IMR-90 (cell line): Measurements from ENCODE around the gene TSG101. TPM values are rescaled to one million over a fixed set of nuclear protein-coding genes. Genes with fewer than 3 reads are reported as not detected.

ENCODE experiments used
- ATAC-seq: fragments of 200-7000 bp; cut with Tn5 transposase; 2 replicates; pipeline ENCODE4 v1.9.1; 2020; ENCODE audit warnings: low read depth, mild to moderate bottlenecking, moderate library complexity
- Bru-seq: library from RNA; stranded (reverse); fragments of 400-500 nt; gene quantifications from one replicate; lab custom pipeline; 2021; lab: Mats Ljungman, UMichigan
- BruChase-seq, 2 experiments: library from RNA; stranded (reverse); fragments of 400-500 nt; gene quantifications; one replicate each; lab custom pipeline; 2021; lab: Mats Ljungman, UMichigan
- BruUV-seq: library from RNA; stranded (reverse); fragments of 400-500 nt; replicated peaks from 2 replicates; lab custom pipeline; 2021; lab: Mats Ljungman, UMichigan
- CTCF ChIA-PET: fragments of 300-600 bp; formaldehyde crosslinking; extraction: SDS; loops from one replicate; lab custom pipeline; 2021; ENCODE audit warnings: antibody characterized with exemption; lab: Yijun Ruan, JAX
- POLR2A ChIA-PET: fragments of 300-600 bp; sonication (Branson Sonifier 250); formaldehyde crosslinking; loops from one replicate; lab custom pipeline; 2022; ENCODE audit warnings: antibody characterized with exemption; ENCODE audit not compliant: unreplicated experiment; lab: Charles Lee
- DNase-seq: peaks from one replicate; pipeline ENCODE4 v3.0.0; 2013
- H2AFZ ChIP-seq: replicated peaks from 2 replicates; pipeline ENCODE3; 2013; ENCODE audit warnings: low read length, mild to moderate bottlenecking; ENCODE audit not compliant: poor library complexity
- H2AK5ac ChIP-seq: 2 replicates; pipeline ENCODE4 v1.6.1; 2013; ENCODE audit warnings: low read depth, low read length, inconsistent platforms
- H2AK9ac ChIP-seq: replicated peaks from 2 replicates; pipeline ENCODE3; 2013; ENCODE audit warnings: mild to moderate bottlenecking, low read depth, low read length, moderate library complexity; ENCODE audit not compliant: poor library complexity
- H2BK120ac ChIP-seq: 2 replicates; pipeline ENCODE4 v1.6.1; 2013; ENCODE audit warnings: low read depth, low read length, inconsistent platforms
- H2BK15ac ChIP-seq: 3 replicates; pipeline ENCODE4 v1.6.1; 2013; ENCODE audit warnings: low read depth, low read length, inconsistent platforms
- H2BK20ac ChIP-seq: 2 replicates; pipeline ENCODE4 v1.6.1; 2013; ENCODE audit warnings: low read depth, mild to moderate bottlenecking, inconsistent platforms, low read length, moderate library complexity
- H2BK5ac ChIP-seq: 2 replicates; pipeline ENCODE4 v1.6.1; 2013; ENCODE audit warnings: mild to moderate bottlenecking, low read depth, low read length, inconsistent platforms; ENCODE audit not compliant: poor library complexity, severe bottlenecking
- H3K14ac ChIP-seq: replicated peaks from 2 replicates; pipeline ENCODE4 v1.6.1; 2013; ENCODE audit warnings: low read depth, low read length, inconsistent platforms
- H3K18ac ChIP-seq: 2 replicates; pipeline ENCODE4 v1.6.1; 2013; ENCODE audit warnings: low read depth, low read length, control low read depth
- H3K23ac ChIP-seq: 2 replicates; pipeline ENCODE4 v1.6.1; 2013; ENCODE audit warnings: low read depth, low read length, inconsistent platforms
- H3K27ac ChIP-seq: 2 replicates; pipeline ENCODE4 v1.5.1; 2013; ENCODE audit warnings: mild to moderate bottlenecking, control low read depth, low read length; ENCODE audit not compliant: insufficient read depth
- H3K27me3 ChIP-seq: 2 replicates; pipeline ENCODE4 v1.6.1; 2013; ENCODE audit warnings: low read length; ENCODE audit not compliant: control insufficient read depth, insufficient read depth
- H3K36me3 ChIP-seq: 2 replicates; pipeline ENCODE4 v1.6.1; 2013; ENCODE audit warnings: low read length, mixed read lengths; ENCODE audit not compliant: control insufficient read depth, insufficient read depth
- H3K4ac ChIP-seq: 2 replicates; pipeline ENCODE4 v1.6.1; 2013; ENCODE audit warnings: low read depth, low read length, inconsistent platforms
- H3K4me1 ChIP-seq: 2 replicates; pipeline ENCODE4 v1.6.1; 2013; ENCODE audit warnings: low read length, mixed read lengths; ENCODE audit not compliant: control insufficient read depth, insufficient read depth
- H3K4me2 ChIP-seq: 2 replicates; pipeline ENCODE4 v1.6.1; 2013; ENCODE audit warnings: low read depth, mild to moderate bottlenecking, control low read depth, low read length, moderate library complexity
- H3K4me3 ChIP-seq: 2 replicates; pipeline ENCODE4 v1.5.1; 2013; ENCODE audit warnings: low read depth, mild to moderate bottlenecking, control low read depth, low read length, moderate library complexity; ENCODE audit not compliant: insufficient read depth
- H3K56ac ChIP-seq: 2 replicates; pipeline ENCODE4 v1.6.1; 2013; ENCODE audit warnings: low read length, inconsistent platforms; ENCODE audit not compliant: insufficient read depth; ENCODE audit errors: extremely low read depth
- H3K79me1 ChIP-seq, 2 experiments: 2 replicates each; pipeline ENCODE4 v1.6.1; 2013; ENCODE audit warnings: low read length in 2 of 2, inconsistent platforms in 1 of 2, low read depth in 1 of 2
- H3K9ac ChIP-seq: 2 replicates; pipeline ENCODE4 v1.6.1; 2013; ENCODE audit warnings: low read depth, low read length, control low read depth
- H3K9me1 ChIP-seq: 2 replicates; pipeline ENCODE4 v1.6.1; 2013; ENCODE audit warnings: low read length, inconsistent platforms; ENCODE audit not compliant: insufficient read depth
- H3K9me3 ChIP-seq: 2 replicates; pipeline ENCODE4 v1.6.1; 2013; ENCODE audit warnings: low read length; ENCODE audit not compliant: control insufficient read depth, insufficient read depth
- H4K20me1 ChIP-seq: 2 replicates; pipeline ENCODE4 v1.6.1; 2013; ENCODE audit warnings: low read length, inconsistent platforms; ENCODE audit not compliant: insufficient read depth
- H4K5ac ChIP-seq: 2 replicates; pipeline ENCODE4 v1.6.1; 2013; ENCODE audit warnings: mild to moderate bottlenecking, low read depth, low read length, control low read depth
- H4K8ac ChIP-seq, 2 experiments: 2 replicates each; pipeline ENCODE4 v1.6.1; 2013; ENCODE audit warnings: low read depth in 2 of 2, low read length in 2 of 2, control low read depth in 1 of 2, inconsistent platforms in 1 of 2
- H4K91ac ChIP-seq: 2 replicates; pipeline ENCODE4 v1.6.1; 2013; ENCODE audit warnings: low read depth, low read length, inconsistent platforms; ENCODE audit not compliant: insufficient read depth
- CTCF ChIP-seq: conservative IDR thresholded peaks from 2 replicates; pipeline ENCODE4 v1.5.1; 2012; ENCODE audit warnings: mild to moderate bottlenecking, low read depth, low read length, improper control_type of control experiment
- MAZ ChIP-seq: IDR thresholded peaks from 2 replicates; pipeline ENCODE4 v1.6.1; 2012; ENCODE audit warnings: low read depth, mild to moderate bottlenecking, low read length, improper control_type of control experiment, moderate library complexity, borderline replicate concordance
- MXI1 ChIP-seq: IDR thresholded peaks from 2 replicates; pipeline ENCODE4 v1.6.1; 2012; ENCODE audit warnings: low read depth, mild to moderate bottlenecking, low read length, moderate library complexity, borderline replicate concordance
- POLR2A ChIP-seq: IDR thresholded peaks from 2 replicates; pipeline ENCODE4 v1.6.1; 2012; ENCODE audit warnings: mild to moderate bottlenecking, low read depth, low read length
- RCOR1 ChIP-seq: IDR thresholded peaks from 2 replicates; pipeline ENCODE4 v1.6.1; 2012; ENCODE audit warnings: mild to moderate bottlenecking, low read length, improper control_type of control experiment; ENCODE audit not compliant: insufficient replicate concordance
- SMC3 ChIP-seq: fragments of 150-350 bp; IDR thresholded peaks from 2 replicates; pipeline ENCODE4 v1.6.1; 2016; ENCODE audit warnings: low read depth, mild to moderate bottlenecking, antibody characterized with exemption, low read length, moderate library complexity
- WGBS, 2 experiments: methylation state at CpG; one replicate each; pipeline versions ENCODE4 v1.1.5 to v1.1.7; 2013; ENCODE audit warnings: missing lambda C conversion rate in 2 of 2; ENCODE audit not compliant: insufficient read length in 1 of 2; ENCODE audit errors: extremely low coverage in 2 of 2; 5-methylcytosine and 5-hydroxymethylcytosine counted together
- dilution Hi-C: fragments of 300-500 bp; cut with HindIII; formaldehyde crosslinking; loops from one replicate; pipeline ENCODE4 v1.14.3; 2018; ENCODE audit warnings: low sequenced_read_pairs; ENCODE audit not compliant: unreplicated experiment
- in situ Hi-C: fragments of 300-500 bp; cut with MboI; formaldehyde crosslinking; loops from 3 replicates; pipeline ENCODE4 v1.14.3; 2019; ENCODE audit warnings: low sequenced_read_pairs, inconsistent platforms, mixed read lengths
- intact Hi-C: fragments of 100-400 bp; cut with micrococcal nuclease; formaldehyde crosslinking; loops from 2 replicates; pipeline ENCODE4 v1.10.0; 2022
- long read RNA-seq: library from polyadenylated mRNA; unstranded; transcript quantifications from one replicate; pipeline ENCODE4 v2.0.0, GENCODE V29; 2021; ENCODE audit not compliant: unreplicated experiment
- polyA plus RNA-seq, 3 experiments: library from polyadenylated mRNA; depleted of rRNA; stranded (reverse); fragments of >200 nt; gene quantifications; 2 replicates each; pipeline ENCODE4 v1.2.3, GENCODE V29; 2012; ENCODE audit warnings: low replicate concordance in 1 of 3
- total RNA-seq: library from RNA; depleted of rRNA; stranded (reverse); fragments of >200 nt; gene quantifications from 2 replicates; pipeline ENCODE4 v1.2.3, GENCODE V29; 2012; rRNA removed

TSG101 gene
- 67.4 and 76.4 TPM in 2 replicates for total RNA-seq
- polyA plus RNA-seq (2012; rRNA removed), result 108 and 113 TPM in 2 replicates
- polyA plus RNA-seq (2012; cell fraction: cytosol; rRNA removed), result 120 and 131 TPM in 2 replicates
- polyA plus RNA-seq (2012; cell fraction: nucleus; rRNA removed; ENCODE audit: low replicate concordance), result 40.3 and 67.1 TPM in 2 replicates
- Bru-seq, nascent RNA, result percentile 82 among the genes with signal in this experiment
- percentile 76 among the genes with signal in this experiment for BruChase-seq, experiment 1, labeled RNA remaining after a 6-hour chase
- BruChase-seq, experiment 2, labeled RNA remaining after a 2-hour chase, result percentile 64 among the genes with signal in this experiment
- long read RNA-seq, transcript TSG101-201 (10 exons, 1,824 nt), result major isoform, 106 of 126 reads
- long read RNA-seq, partial matches to known transcripts, result 11 of 126 reads
- long read RNA-seq, other reads (novel, unspliced or antisense), result 9 of 126 reads

DNA sequence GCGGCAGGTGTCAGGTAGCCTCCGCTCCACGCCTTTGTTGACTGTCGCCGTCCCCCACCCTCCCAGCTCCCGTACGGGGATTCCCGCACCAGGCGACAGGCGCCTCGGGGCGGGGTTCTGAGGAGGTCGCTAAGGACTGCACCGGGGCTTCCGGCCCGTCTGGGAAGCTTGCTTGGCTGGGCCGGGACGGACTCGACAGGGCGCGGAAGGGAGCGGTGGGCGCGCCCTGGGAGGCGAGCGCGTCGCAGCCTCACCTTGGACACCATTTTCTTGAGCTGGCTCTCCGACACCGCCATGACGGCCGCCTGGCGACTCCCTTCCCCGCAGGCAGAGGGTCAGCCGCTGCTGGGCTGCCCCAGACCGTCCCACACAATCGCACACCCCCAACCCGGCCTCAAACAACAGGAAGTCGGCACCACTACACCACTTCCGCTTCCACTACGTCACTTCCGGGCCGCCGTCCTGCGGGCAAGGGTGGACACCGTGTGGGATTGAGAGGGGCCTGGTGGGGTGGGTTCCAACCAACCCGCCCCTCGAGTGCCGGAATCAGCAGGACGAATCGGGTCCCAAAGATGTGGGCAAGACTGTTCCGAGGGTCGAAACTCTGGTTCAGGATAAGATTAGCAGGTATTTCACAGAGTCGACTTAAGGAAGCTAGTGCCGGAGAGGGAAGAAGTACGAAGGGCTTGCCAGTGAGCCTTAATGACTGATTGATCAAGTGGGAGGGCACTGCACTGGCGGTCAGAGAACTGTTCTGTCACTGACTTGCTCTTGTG lies at the start of gene TSG101:
Gene TSG101 (minus strand): TSS at position 422 of the 776 bp plus-strand sequence. CDS start 126 bp downstream, at position 296.
- Histone ChIP-seq H3K9me1 (peaks cover 5% of the 10 kb centered on the region; the same call in 1 of the 2 replicates), H3K9ac (peak within 1 kb of the TSS; percentile 98), H3K79me1 (peaks cover 32 to 53% of the 10 kb centered on the region in 2 experiments), H3K4ac (peak within 1 kb of the TSS; percentile 94), H3K27me3 (no peaks in the 10 kb centered on the region), H2BK5ac (peak within 1 kb of the TSS; percentile 86), H4K91ac (peak within 1 kb of the TSS; percentile 88), H3K27ac (peak within 1 kb of the TSS; percentile 92), H3K14ac (peak within 1 kb of the TSS; percentile 93), H2AK5ac (peak within 1 kb of the TSS; percentile 66), H4K5ac (peak within 1 kb of the TSS; percentile 98), H4K8ac (peak within 1 kb of the TSS; percentile 93 to 98), H2BK20ac (no peak within 1 kb of the TSS), H3K18ac (peak within 1 kb of the TSS; percentile 79), H2AK9ac (peak within 1 kb of the TSS; percentile 89), H3K4me2 (peak within 1 kb of the TSS; percentile 92), H3K36me3 (peaks cover 5% of the 10 kb centered on the region), H3K4me3 (peak within 1 kb of the TSS; percentile 95), H2BK120ac (peak within 1 kb of the TSS; percentile 33; the same call in 1 of the 2 replicates), H4K20me1 (peaks cover 9% of the 10 kb centered on the region; the same call in 1 of the 2 replicates), H2AFZ (peak within 1 kb of the TSS; percentile 92), H3K23ac (peak within 1 kb of the TSS; percentile 49; the same call in 1 of the 2 replicates), H3K9me3 (no peaks in the 10 kb centered on the region), H2BK15ac (peak within 1 kb of the TSS; percentile 12; the same call in 1 of the 3 replicates), H3K56ac (peak within 1 kb of the TSS; percentile 90), H3K4me1 (peaks cover 2% of the 10 kb centered on the region)
- intact Hi-C loops (loop anchor here (5.0 kb wide), 1 partner anchor 284 kb away; no protein-coding TSS in a partner anchor), in situ Hi-C loops (loop anchor here (25.0 kb wide), 1 partner anchor 211 kb away; the partner anchor contains the start of gene IGSF22), dilution Hi-C loops (no loop called here)
- ChIA-PET POLR2A (no interaction called here), CTCF (no interaction called here)
- peak; percentile 92 for DNase-seq
- TF ChIP-seq POLR2A, result peak; percentile 87
- TF ChIP-seq CTCF, result no peak
- no peak for TF ChIP-seq SMC3
- TF ChIP-seq RCOR1, result no peak
- TF ChIP-seq MXI1, result peak; percentile 66; the same call in 1 of the 2 replicates
- no peak; the same call in 1 of the 2 replicates for TF ChIP-seq MAZ
- peak; percentile 98 for ATAC-seq
- WGBS, 2 experiments, result 0% methylated on average over 33 of the region's 57 CpGs; no CpG with 5 or more reads in 1 of the 2 experiments
- no TSS peak for BruUV-seq
